A673 (cell line): ENCODE data around the gene ANLN. TPM values are rescaled to one million over a fixed set of nuclear protein-coding genes. Genes with fewer than 3 reads are reported as not detected.
"Not testable (repeated sequence)": the region's sequence is repeated elsewhere in the genome, so short reads cannot be mapped to it uniquely, and the experiment has no call there.

Source experiments
- BruUV-seq: library from RNA; stranded (reverse); fragments of 400-500 nt; replicated peaks from 2 replicates; lab custom pipeline; 2021; lab: Mats Ljungman, UMichigan
- CTCF ChIA-PET: fragments of 300-600 bp; sonication (Branson Sonifier 250); formaldehyde crosslinking; loops from one replicate; lab custom pipeline; 2022; ENCODE audit warnings: antibody characterized with exemption; lab: Charles Lee
- POLR2A ChIA-PET: fragments of 300-600 bp; sonication (Branson Sonifier 250); formaldehyde crosslinking; loops from one replicate; lab custom pipeline; 2022; ENCODE audit warnings: antibody characterized with exemption; ENCODE audit not compliant: low non-redundant PET; lab: Charles Lee
- DNase-seq: peaks from one replicate; pipeline ENCODE4 v3.0.0-alpha.2; 2015; ENCODE audit warnings: low spot score
- H3K27ac ChIP-seq: fragments of 200-600 bp; sonication (generic); 2 replicates; pipeline ENCODE4 v1.5.1; 2016; ENCODE audit warnings: mixed run types, low read depth, mild to moderate bottlenecking, mixed read lengths, antibody characterized with exemption, low read length; ENCODE audit not compliant: poor library complexity, severe bottlenecking
- H3K27me3 ChIP-seq: fragments of 200-600 bp; sonication (generic); replicated peaks from 2 replicates; pipeline ENCODE4 v1.6.1; 2017; ENCODE audit warnings: mixed run types, low read depth, mild to moderate bottlenecking, mixed read lengths, antibody characterized with exemption, low read length; ENCODE audit not compliant: insufficient read depth, poor library complexity
- H3K36me3 ChIP-seq: fragments of 200-600 bp; sonication (generic); 2 replicates; pipeline ENCODE4 v1.6.1; 2016; ENCODE audit warnings: mixed run types, mild to moderate bottlenecking, mixed read lengths, antibody characterized with exemption, low read length; ENCODE audit not compliant: insufficient read depth, poor library complexity, severe bottlenecking
- H3K4me1 ChIP-seq: fragments of 200-600 bp; sonication (generic); 2 replicates; pipeline ENCODE4 v1.6.1; 2017; ENCODE audit warnings: mixed run types, mild to moderate bottlenecking, mixed read lengths, antibody characterized with exemption, low read length; ENCODE audit not compliant: insufficient read depth, poor library complexity, severe bottlenecking
- H3K4me3 ChIP-seq: fragments of 200-600 bp; sonication (generic); 2 replicates; pipeline ENCODE4 v1.5.1; 2016; ENCODE audit warnings: low read depth, mixed run types, mild to moderate bottlenecking, mixed read lengths, low read length; ENCODE audit not compliant: poor library complexity, severe bottlenecking
- H3K9me3 ChIP-seq: fragments of 200-600 bp; sonication (generic); 2 replicates; pipeline ENCODE4 v1.6.1; 2016; ENCODE audit warnings: mixed run types, low read depth, mild to moderate bottlenecking, mixed read lengths, antibody characterized with exemption, low read length; ENCODE audit not compliant: poor library complexity, severe bottlenecking
- EZH2 ChIP-seq: fragments of 200-600 bp; sonication (generic); IDR thresholded peaks from 2 replicates; pipeline ENCODE4 v1.6.1; 2017; ENCODE audit warnings: borderline replicate concordance, low read depth, mild to moderate bottlenecking, mixed read lengths, antibody characterized with exemption, low read length; ENCODE audit not compliant: poor library complexity, severe bottlenecking
- intact Hi-C: fragments of 100-400 bp; cut with micrococcal nuclease; formaldehyde crosslinking; loops from one replicate; pipeline ENCODE4 v1.10.0; 2022; ENCODE audit not compliant: unreplicated experiment
- total RNA-seq: library from RNA; stranded (reverse); gene quantifications from 2 replicates; pipeline ENCODE4 v1.2.3, GENCODE V29; 2021
- TF ChIP-seq, protein P1 (sequence below): fragments of 300-800, 200-600 bp; sonication (generic); conservative IDR thresholded peaks from 2 replicates; pipeline ENCODE4 v1.5.1; 2017; ENCODE audit warnings: low read depth, mild to moderate bottlenecking, antibody characterized with exemption, low read length, moderate library complexity, mixed read lengths

The ANLN gene
- total RNA-seq, 1 experiment from 2014 or later, result 164 TPM

DNA sequence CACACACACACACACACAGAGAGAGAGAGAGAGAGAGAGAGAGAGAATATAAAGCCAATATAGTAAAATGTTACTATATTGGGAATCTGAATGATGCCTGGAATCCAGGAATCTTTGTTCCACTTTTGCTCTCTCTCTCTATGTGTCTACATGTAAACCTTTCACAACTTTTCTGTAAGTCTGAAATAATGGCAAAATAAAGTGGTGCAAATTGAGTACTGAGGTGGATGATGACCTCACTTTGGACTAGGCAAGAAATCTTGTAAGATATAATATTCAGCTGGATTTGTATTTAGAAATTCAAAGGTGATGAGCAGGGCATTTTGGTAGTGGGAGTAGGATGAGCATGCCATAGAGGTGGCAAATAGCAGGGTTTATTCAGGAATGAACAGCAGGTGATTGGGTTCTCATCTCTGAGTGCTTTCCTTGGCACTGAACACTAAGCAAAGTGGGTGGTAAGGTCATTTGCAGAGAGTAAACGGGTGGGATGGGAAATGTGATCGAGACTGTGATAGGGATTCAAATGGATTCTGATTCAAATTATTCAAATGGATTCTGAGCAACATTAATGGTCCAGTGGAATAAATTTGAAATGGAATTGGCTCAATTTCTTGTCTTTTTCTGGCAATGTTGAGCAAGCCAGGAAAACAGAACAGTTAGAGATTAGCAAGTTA is 9.7 kb upstream of the ANLN start:
- Histone ChIP-seq H3K27ac (no peak overlapping the region), H3K36me3 (no peaks in the 10 kb centered on the region), H3K4me3 (no peak overlapping the region), H3K9me3 (no peaks in the 10 kb centered on the region), H3K4me1 (no peaks in the 10 kb centered on the region), H3K27me3 (no peaks in the 10 kb centered on the region)
- TF ChIP-seq EZH2, result no peak
- TF ChIP-seq, protein P1, sequence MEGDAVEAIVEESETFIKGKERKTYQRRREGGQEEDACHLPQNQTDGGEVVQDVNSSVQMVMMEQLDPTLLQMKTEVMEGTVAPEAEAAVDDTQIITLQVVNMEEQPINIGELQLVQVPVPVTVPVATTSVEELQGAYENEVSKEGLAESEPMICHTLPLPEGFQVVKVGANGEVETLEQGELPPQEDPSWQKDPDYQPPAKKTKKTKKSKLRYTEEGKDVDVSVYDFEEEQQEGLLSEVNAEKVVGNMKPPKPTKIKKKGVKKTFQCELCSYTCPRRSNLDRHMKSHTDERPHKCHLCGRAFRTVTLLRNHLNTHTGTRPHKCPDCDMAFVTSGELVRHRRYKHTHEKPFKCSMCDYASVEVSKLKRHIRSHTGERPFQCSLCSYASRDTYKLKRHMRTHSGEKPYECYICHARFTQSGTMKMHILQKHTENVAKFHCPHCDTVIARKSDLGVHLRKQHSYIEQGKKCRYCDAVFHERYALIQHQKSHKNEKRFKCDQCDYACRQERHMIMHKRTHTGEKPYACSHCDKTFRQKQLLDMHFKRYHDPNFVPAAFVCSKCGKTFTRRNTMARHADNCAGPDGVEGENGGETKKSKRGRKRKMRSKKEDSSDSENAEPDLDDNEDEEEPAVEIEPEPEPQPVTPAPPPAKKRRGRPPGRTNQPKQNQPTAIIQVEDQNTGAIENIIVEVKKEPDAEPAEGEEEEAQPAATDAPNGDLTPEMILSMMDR, result no peak
- no TSS peak for BruUV-seq
- CTCF ChIA-PET, result no interaction called here
- POLR2A ChIA-PET, result no interaction called here
- DNase-seq, result no peak
- intact Hi-C loops, result no loop called here

DNA sequence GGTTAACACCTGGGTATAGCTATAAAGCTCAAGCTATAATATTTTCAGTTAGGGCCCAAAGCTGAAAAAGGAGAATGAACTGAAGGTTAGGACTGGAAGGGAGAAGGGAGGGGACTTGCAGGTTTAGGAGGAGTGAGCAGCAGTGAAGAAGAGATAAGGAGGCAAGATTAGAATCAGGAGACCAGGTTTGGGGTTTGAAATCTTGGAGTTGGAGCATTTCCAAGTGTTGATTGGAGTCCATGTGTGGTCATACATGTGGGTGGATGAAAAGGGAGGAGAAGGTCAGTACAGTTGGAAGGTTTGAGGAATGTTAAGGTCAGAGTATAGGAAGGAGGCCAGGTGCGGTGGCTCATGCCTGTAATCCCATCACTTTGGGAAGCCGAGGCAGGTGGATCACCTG is 8.6 kb upstream of the ANLN start:
- Histone ChIP-seq H3K9me3 (no peaks in the 10 kb centered on the region), H3K4me3 (no peak overlapping the region), H3K4me1 (no peaks in the 10 kb centered on the region), H3K36me3 (no peaks in the 10 kb centered on the region), H3K27me3 (no peaks in the 10 kb centered on the region), H3K27ac (no peak overlapping the region)
- TF ChIP-seq EZH2, result no peak
- TF ChIP-seq, protein P1, result no peak
- DNase-seq, result no peak
- CTCF ChIA-PET, result no interaction called here
- intact Hi-C loops, result no loop called here
- POLR2A ChIA-PET, result no interaction called here
- BruUV-seq, result no TSS peak

DNA sequence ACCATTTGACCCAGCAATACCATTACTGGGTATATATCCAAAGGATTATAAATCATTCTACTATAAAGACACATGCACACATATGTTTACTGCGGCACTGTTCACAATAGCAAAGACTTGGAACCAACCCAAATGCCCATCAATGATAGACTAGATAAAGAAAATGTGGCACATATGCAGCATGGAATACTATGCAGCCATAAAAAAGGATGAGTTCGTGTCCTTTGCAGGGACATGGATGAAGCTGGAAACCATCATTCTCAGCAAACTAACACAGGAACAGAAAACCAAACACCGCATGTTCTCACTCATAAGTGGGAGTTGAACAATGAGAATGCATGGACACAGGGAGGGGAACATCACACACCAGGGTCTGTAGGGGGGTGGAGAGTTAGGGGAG is 6.4 kb upstream of the ANLN start:
- POLR2A ChIA-PET, H3K9me3 ChIP-seq, H3K27ac ChIP-seq, H3K4me3 ChIP-seq, CTCF ChIA-PET, BruUV-seq, DNase-seq, H3K4me1 ChIP-seq, intact Hi-C loops, H3K36me3 ChIP-seq, H3K27me3 ChIP-seq: not testable (repeated sequence)

DNA sequence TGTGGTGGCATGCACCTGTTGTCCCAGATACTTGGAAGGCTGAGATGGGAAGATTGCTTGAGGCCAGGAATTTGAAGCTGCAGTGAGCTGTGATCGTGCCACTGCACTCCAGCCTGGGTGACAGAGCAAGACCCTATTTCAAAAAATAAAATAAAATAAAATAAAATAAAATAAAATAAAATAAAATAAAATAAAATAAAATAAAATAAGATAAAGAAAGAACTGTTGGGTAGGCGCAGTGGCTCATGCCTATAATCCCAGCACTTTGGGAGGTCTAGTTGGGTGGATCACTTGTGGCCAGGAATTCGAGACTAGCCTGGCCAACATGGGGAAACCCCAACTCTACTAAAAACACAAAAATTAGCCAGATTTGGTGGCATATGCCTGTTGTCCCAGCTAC is 4.0 kb upstream of the ANLN start:
- BruUV-seq, CTCF ChIA-PET, H3K36me3 ChIP-seq, POLR2A ChIA-PET, H3K27ac ChIP-seq, DNase-seq, H3K9me3 ChIP-seq, H3K27me3 ChIP-seq, H3K4me3 ChIP-seq, H3K4me1 ChIP-seq, intact Hi-C loops: not testable (repeated sequence)
